GF-D8 (cell line): Measurements from ENCODE around the gene TTC39B.
"Not testable (repeated sequence)": the region's sequence is repeated elsewhere in the genome, so short reads cannot be mapped to it uniquely, and the experiment has no call there.

Experiments used
- DNase-seq: peaks from one replicate; lab custom pipeline; 2025; lab: John Stamatoyannopoulos, UW

Gene TTC39B

DNA sequence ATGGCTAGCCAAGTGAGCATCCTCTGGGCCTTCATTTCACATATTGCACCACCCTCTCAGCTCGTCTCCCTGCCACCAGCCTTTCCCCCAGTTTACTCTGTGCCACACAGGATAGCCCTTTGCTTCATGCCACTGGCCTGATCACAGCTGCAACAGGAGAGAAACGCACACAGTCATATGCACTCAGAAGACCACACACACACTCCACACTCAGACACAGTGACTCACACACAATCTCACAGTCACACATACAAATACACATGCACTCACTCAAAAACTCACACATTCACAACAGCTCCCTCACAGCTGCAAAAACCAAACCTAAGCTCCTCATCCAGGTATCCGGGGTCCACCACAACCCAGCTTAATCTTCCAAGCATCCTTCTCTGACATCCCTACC, 38.7 kb downstream of the TTC39B start:
- DNase-seq = no peak

DNA sequence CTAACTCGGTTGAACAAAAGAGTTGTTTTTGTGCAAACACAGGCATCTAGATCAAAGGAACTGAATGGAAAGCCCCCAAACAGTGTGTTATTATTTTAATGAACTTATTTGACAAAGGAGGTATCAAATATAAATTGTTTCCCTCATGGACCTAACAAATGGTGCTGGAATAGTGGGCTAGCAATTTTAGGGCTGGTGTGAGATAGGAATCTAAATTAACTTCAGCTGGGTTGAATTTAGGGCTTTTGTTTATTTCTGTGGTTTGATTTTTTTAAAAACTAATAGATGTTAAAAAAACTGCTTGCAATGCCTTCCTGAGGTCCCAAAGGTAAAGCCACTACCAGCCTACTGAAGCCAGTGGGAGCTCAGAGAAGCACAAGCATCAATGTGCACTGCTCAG, 42.1 kb downstream of the TTC39B start:
- DNase-seq = no peak

GRCh38 chr9:15262581-15262980, 44.4 kb downstream of the TTC39B start:
- DNase-seq = no peak

DNA sequence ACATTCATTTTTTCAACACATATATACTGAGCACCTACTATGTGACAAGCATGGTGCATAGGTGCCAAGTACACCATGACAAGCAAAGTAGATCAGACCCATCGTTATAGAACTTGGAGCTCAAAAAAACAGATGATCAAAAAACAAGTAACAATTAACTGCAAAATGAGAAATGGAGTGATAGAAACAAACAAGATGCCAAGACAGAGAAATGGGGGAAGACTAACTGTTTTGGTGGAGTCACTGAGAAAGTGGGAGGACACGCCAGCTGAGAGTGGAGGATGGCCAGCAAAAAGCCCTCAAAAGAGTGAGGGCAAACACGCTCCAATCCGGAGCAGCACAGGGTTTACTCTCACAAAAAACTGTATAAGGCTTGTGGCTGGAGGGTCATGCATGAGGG, 50.6 kb downstream of the TTC39B start:
- DNase-seq = no peak

DNA sequence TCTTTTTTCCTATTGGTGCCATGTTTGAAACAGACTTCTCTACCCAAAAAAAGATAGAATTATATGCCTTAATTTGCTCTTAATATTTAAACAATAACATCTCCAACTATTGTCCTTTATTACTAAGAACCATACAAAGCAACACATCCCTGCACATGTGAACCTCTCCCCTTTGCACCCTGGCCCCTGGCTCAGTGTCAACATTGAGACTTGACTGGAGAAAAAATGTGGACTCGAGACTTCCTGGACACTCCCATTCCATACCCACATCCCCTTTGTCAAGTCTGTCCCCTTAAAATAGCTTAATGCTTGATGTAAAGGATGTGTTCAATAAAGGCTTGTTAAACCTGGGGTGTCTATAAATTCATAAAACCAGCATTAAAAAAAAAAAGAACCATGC, 53.2 kb downstream of the TTC39B start:
- no peak for DNase-seq

DNA sequence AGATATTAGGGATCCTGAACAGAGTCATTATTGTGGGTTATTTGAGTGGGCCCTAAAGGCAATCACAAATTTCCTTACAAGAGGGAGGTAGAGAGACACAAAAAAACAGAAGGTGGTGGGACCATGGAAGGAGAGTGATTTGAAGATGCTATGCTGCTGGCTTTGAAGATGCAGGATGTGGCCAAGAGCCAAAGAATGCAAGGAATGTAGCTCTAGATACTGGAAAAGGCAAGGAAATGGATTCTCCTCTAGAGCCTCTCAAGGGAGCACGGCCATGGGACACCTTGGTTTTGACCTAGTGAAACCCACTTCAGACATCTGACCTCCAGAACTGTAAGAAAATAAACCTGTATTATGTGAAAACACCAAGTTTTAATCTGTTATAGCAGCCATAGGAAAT, 53.8 kb downstream of the TTC39B start:
- no peak for DNase-seq

- DNase-seq = no peak
Observed at GRCh38 chr9:15249981-15250380, 57.0 kb downstream of the TTC39B start.

DNA sequence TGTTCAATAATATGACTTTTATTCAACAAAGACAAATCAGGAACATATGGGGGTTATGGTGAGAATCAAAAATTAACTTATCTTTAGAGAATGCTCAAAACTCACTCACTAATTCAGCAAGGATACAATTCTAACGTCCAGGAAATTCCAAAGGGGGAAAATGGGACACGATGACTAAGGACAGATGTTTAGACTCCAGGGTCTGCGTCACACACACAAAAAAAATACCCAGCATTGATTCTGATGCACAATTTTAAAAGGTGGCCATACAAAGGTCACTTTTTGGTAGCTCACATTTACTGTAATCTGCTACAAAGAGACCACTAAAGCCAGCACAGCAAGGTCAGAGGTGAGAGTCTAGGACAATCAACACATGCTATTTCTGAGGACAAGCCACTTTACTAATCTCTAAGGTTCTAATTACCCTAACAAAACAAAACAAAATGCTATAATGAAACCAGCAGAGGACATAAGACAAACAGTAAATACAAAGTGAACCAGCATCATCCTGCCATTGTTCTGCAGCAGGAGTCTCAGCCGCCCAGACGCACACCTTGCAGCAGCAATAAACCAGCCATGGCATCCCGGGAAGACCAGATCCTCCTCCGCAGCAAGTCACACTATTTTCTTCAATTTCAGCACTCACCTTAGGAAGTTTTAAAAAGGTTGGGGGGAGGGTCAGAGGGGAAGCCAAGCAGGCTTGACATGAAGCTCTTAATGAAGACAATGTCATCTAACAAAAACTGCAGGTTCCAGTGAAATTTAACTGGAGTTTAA, 57.8 kb downstream of the TTC39B start:
- no peak for DNase-seq

DNA sequence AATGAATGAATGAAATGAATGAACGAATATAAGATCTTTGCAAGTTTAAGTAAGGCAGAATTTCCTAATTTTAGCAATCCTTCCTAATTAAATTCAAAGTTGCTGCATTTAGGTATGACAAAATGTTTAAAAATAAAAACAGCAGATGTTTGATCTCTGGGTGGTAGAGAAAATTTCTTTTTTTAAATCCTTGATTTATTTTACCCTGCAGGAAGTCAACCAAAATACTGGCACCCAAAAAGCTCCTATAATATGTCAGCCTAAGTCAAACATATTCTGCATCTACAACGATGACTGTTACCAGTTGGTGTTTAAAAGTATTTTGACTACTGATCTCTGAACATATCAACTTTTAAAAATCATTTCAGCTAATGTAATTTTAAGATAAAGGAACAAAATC, 58.4 kb downstream of the TTC39B start:
- no peak for DNase-seq

GRCh38 chr9:15248081-15248480, 58.9 kb downstream of the TTC39B start:
- DNase-seq = no peak

GRCh38 chr9:15246708-15247107, 60.3 kb downstream of the TTC39B start:
- DNase-seq = no peak

- no peak for DNase-seq
Observed at GRCh38 chr9:15246243-15246642, 60.8 kb downstream of the TTC39B start.

- DNase-seq = no peak
Observed at GRCh38 chr9:15244001-15244441, 63.0 kb downstream of the TTC39B start.

DNA sequence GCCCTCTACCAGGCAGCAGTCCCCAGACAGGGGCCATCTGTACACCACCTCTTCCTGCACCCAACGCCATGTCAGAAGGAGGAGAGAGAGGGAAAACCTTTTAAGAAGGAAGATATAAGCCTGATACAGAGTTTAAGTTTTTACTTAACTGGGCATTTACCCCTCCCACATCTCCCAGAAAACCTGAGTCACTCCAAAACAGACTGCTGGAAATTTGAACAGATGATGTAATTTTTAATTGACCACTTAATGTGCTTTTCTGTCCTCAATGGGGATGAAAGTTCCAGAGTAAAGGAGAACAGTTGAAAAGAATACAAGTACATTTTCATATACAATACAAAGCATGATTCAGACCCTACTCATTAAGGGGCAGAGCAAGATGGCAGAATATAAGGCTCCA, 63.9 kb downstream of the TTC39B start:
- no peak for DNase-seq

DNA sequence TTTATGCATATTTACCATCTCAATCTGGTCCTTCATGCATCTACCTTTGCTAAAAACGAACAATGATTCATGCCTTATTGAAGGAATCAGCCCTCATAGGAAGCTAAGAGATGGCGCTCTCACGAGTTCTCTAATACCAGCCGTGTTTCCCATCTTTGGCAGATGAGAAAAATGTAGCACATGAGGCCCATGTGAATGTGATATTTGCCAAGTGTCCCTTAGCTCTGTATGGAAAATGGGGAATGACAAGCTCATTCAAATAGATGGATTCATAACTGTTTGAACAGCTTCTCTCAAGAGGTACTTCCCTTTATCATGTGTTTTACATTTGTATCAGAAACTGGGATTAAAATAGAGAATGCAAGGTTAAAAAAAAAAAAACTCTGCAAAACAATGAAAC, 66.1 kb downstream of the TTC39B start:
- DNase-seq = no peak

- no peak for DNase-seq
Observed at GRCh38 chr9:15239816-15240215, 67.2 kb downstream of the TTC39B start.

GRCh38 chr9:15238646-15239045, 68.4 kb downstream of the TTC39B start:
- no peak for DNase-seq

DNA sequence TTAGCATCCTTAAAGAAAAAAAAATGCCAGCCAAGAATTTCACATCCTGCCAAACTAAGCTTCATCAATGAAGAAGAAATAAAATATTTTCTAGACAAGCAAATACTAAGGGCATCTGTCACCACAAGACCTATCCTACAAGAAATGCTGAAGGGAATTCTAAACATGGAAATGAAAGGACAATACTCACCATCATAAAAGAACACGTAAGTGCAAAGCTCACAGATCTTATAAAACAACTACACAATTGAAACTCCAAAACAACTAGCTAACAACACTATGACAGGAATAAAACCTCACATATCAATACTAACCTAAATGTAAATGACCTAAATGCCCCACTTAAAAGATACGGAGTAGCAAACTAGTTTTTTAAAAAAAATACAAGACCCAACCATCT, 71.4 kb downstream of the TTC39B start:
- no peak for DNase-seq

DNA sequence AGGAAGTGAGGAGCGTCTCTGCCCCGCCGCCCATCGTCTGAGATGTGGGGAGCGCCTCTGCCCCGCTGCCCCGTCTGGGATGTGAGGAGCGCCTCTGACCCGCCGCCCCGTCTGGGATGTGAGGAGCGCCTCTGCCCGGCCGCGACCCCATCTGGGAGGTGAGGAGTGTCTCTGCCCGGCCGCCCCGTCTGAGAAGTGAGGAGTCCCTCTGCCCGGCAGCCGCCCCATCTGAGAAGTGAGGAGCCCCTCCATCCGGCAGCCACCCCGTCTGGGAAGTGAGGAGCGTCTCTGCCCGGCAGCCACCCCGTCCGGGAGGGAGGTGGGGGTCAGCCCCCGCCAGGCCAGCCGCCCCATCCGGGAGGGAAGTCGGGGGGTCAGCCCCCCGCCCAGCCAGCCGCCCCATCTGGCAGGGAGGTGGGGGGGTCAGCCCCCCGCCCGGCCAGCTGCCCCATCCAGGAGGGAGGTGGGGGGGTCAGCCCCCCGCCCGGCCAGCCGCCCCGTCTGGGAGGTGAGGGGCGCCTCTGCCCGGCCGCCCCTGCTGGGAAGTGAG, 73.0 kb downstream of the TTC39B start:
- not testable (repeated sequence) for DNase-seq

DNA sequence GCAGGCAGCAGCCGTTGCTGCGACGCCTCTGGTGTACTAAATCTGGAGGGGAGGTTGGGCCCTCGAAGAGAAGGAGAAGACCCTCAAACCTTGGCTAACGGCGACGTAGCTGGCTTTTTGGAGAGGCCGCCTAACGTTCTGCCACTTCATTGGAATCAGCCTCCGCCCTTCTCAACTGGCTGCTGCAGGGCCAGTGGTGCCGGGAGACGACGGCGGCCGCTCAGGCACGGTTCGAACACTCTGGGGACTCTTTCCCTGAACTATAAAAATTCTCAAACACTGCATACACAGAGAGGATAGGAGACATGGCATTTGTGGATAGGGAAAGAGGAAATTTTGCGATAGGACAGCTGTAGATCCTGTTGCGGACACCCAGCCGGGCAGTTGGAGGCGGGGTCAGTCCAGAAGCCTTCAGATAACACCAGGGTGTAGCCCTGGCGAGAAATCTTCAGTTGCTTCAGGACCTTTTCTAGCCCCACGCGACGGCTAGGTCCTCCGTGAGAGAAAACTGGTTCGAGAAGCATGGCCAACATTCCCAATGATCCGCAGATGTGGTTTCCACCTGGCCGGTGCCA, 74.2 kb downstream of the TTC39B start:
- not testable (repeated sequence) for DNase-seq

- DNase-seq = no peak
Observed at GRCh38 chr9:15231788-15232635, 75.0 kb downstream of the TTC39B start.

DNA sequence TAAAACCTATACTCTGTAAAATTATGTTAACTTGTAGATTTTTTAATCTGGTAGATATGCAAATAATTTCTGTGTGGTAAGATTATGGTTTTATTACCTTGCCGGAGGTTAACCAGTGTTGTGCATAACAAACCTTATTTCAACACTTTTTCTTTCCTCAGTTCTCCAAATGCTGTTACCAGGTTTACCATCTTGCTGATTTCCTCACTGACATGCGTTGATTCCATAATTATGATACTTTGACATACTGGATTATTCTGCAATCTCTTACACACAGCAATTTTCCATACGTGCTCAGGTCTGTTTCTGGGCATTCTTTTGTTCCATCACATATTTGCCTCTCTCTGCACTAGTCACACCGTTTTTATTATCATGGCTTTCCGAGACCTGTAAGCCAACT, 77.6 kb downstream of the TTC39B start:
- DNase-seq = no peak

DNA sequence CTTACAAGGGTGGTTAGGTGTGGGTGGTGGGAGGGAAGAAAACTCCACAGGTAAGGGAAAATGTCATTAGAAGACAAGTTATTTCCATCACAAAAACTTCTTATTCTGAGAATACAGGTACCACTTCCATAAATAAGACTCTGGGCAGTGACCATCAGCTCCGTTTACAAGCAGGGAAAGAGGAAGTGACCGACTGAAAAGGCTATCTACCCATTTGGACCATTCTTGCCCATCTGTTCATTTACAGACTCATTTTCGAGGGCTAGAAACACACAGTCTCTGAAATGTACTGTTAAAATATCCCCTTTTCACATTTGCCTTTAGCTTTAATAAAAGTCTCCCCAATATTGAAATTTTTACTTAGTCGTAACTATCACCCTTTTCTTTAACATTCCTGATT, 79.5 kb downstream of the TTC39B start:
- DNase-seq = no peak
